Measurements from ENCODE around the gene C20orf144.

DNA sequence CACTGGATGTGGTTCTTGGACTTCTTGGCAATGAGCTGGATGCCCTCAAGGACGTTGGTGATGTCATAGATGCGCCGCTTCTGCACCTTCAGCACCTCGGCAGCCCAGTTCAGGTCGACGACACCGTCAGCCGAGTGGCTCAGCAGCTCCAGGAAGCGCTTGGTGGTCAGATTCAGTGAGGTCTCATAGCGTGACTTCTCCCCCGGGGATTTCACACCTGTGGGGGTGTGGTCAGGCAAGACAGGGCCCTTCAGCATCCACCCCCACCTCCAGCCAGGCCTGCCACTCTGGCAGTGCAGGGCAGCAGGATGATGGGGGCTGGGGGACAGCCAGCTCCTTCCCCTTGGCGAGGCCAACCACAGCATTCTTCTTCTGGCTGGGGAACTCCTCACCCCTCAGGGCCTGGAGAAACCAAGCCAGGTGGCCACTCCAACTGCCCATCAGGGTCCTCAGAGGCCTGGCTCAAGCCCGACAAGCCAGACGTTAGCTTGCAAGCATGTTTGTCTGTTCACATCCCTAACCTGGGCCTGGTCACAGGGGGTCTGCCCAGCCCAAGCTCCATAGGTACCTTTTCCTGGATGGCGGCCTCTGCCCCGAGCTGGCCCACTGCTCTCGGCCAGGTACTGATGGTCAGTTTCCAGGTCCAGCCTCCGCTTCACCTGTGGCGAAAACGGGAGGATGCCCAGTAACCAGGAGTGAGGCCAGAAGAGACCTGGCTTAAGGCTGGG lies 17.8 kb downstream of the C20orf144 start:
- TF ChIP-seq POLR2A (IDR thresholded peaks at IDR 0.05): no peak
- TF ChIP-seq, protein P1, sequence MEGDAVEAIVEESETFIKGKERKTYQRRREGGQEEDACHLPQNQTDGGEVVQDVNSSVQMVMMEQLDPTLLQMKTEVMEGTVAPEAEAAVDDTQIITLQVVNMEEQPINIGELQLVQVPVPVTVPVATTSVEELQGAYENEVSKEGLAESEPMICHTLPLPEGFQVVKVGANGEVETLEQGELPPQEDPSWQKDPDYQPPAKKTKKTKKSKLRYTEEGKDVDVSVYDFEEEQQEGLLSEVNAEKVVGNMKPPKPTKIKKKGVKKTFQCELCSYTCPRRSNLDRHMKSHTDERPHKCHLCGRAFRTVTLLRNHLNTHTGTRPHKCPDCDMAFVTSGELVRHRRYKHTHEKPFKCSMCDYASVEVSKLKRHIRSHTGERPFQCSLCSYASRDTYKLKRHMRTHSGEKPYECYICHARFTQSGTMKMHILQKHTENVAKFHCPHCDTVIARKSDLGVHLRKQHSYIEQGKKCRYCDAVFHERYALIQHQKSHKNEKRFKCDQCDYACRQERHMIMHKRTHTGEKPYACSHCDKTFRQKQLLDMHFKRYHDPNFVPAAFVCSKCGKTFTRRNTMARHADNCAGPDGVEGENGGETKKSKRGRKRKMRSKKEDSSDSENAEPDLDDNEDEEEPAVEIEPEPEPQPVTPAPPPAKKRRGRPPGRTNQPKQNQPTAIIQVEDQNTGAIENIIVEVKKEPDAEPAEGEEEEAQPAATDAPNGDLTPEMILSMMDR (IDR thresholded peaks at IDR 0.05): no peak

Data from esophagus squamous epithelium (tissue), 4 donors.